ENCODE results near the gene ALK.

ALK gene

DNA sequence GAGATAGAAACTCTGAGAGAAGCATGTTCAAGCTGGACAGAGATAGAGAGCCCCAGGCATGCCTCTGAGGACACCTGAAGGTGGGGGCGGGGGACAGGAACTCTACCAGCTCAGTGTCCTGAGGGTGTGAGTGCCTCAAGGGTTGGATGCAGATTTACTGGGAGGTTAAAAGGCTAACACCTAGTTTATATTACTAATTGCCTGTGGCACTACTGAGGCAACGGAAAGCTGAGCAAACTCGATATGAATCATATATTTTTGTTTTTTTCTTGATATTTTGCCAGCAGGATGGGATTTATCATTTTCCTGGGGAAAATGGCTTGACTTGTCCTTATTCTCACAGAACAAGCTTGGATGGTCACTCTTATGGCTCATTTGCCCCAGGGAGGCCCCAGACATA lies 319.5 kb downstream of the ALK start:
- no peak for DNase-seq

GRCh38 chr2:29601321-29601720 lies 320.1 kb downstream of the ALK start:
- DNase-seq = no peak

DNA sequence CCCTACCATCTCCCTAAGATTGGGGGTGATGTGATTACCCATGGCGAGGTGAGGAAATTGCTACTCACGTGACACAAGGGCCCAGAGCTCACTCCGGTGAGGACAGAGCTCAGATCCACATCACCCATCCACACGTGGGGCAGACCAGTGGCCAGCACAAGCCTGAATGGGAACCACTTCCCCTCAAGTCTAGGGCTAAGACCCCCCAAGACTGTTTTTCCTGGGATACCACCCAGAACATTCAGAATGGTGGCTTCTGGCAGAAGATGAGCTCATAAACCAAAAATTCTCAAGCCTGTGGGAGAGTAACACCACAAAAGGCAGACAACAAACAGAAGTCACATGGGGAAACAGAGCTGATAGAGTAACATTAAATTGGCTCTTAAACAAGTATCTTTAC lies 321.4 kb downstream of the ALK start:
- no peak for DNase-seq

GRCh38 chr2:29598978-29599377 lies 322.4 kb downstream of the ALK start:
- no peak for DNase-seq

DNA sequence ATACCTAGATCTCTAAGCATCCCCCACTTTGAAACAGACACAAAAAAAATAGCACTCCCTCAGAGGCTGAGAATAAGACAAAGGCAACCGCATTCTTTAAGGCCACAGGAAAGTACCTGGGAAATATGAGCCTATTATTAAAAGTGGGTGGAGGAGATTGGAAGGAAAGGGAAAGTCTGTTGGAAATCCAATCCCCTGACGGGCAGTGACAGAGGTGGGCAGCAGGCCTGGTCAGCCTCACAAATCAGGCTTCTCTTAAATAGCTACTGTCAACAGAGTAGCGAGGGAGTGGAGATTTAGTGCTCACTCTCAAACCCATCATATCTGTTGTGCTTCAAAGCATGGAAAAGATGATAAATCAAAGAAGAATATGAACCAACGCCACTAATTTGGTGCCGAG lies 324.4 kb downstream of the ALK start:
- DNase-seq = no peak

- no peak for DNase-seq
Measured at GRCh38 chr2:29596584-29596983, 324.8 kb downstream of the ALK start.

DNA sequence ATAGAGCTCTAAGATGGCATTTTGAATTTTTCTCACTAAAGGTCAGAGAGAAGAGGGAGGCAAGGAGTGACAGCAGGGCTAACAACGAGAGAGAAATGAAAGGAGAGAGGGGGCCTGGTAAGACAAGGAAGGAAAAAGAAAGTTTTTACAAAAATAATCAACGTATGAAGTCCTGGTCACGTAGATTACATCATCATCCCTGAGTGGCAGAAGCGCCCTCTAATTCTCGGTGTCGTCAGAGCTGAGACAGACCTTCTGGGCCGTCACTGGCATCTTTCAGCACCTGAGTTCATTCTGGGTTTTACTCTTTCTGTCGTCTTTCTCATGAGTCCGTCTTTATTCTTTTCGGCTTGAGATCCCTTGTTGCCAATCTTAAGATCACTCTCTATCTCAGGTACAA lies 329.8 kb downstream of the ALK start:
- no peak for DNase-seq

DNA sequence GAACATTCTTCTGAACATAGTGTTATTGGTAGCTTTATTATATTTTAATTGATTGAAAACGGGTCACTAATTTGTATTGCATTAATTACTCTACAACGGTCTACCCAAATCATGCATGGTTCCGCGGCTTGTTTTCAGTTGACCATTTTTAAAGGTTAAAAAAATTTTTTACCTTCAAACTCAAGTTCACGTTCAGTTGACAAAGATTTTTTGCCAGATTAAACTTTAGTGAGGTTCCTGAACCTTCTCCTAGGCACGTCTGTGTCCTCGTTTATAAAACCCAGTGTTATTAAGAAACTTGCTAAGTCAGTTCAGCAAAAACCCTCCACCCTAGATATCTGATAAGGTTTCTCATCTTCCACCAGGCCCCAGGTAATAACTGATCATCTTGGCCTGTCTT lies 331.2 kb downstream of the ALK start:
- no peak for DNase-seq

DNA sequence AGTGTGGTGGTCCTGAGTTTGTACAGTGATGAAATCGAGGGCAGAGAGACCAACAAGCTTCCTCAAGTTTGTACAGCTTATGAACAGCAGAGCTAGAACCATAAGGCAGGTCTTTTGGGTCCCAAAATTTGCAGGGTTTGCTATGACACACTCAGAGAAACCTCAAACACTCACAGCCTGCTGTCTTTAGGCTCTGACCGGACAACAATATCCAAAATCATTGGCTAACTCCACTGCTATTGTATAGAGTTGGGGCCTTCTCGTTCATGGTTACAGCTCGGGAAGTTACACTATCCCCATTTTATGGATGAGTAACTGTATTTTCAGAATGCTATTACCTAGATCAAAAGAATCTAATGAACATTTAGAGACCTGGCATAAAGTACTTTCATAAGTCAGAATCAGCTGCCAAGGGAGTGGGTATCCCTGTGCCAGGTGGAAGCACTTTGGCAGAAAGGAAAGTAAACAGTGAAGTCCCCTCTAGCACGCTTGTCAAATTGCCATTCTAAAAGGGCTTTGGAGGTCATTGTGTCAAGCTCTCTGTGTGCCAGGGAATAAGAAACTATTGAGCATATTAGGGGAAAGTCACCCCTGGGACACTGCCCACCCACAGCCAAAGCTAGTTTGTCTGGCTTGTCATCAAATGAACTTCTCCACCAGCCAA lies 331.8 kb downstream of the ALK start:
- DNase-seq = no peak

DNA sequence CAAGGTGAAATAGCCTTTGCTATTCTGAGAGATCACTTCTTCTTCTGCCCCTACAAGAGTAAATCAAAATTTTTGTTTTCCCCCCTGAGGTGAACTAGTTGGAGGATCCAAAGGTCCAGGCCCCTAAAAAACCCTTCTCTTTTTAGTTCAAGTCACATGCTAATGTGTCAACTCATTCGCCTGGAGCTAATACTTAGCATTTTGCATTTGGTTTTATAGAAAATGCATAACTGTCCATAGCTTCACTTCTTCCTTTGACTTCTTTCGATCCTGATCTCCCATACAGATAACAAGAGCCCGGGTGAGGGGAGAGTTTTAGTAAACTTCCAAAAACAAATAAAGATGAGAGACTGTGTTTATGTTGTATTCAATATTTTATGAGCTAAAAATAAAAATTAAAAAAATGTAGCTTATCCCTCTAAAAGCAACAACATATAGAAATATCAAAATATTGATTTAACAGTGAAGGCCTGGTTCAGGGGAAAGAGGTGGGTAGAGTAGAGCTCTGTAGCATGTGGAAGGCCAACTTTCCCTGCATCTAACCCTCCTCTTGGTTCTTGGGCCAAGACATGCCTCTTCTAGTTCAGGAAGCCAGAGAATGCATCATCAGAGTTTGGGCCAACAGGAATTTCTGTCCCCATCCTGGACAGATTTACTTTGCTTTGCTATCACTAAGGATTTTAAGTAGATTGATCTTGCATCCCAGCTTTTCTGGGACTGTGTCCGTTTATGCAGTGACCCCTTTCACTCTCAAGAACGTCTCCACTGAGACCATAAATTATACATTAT lies 333.8 kb downstream of the ALK start:
- DNase-seq = no peak

GRCh38 chr2:29586919-29587318 lies 334.5 kb downstream of the ALK start:
- DNase-seq = no peak

DNA sequence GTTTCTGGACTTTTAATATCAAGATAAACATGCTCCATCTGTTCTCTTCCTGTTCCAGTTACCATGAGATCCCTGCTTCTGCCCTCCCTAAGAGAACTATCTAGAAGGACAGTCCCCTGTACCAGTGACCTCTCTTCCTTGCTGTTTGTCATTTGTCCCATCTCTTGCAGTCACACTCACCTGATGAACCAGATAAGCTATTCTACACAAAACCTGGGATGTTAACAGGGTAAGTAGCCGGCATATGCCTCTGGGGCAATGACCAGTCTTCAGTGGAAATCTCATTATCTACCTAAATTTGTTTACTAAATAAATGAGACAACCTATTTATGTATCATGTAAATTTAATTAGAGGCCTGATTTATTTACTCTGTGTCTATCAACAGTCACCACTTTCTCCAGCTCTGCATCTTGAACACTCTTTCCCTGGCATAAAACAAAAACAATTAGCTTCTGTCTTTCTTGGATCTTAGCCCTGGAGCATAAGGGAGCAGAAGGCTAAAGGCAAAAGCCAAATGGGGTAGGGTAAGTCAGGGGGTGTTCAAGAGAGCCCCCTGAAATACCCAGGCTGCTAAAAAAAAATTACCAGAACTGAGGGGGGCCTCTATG lies 337.7 kb downstream of the ALK start:
- no peak for DNase-seq

- DNase-seq = no peak
Measured at GRCh38 chr2:29583104-29583503, 338.3 kb downstream of the ALK start.

DNA sequence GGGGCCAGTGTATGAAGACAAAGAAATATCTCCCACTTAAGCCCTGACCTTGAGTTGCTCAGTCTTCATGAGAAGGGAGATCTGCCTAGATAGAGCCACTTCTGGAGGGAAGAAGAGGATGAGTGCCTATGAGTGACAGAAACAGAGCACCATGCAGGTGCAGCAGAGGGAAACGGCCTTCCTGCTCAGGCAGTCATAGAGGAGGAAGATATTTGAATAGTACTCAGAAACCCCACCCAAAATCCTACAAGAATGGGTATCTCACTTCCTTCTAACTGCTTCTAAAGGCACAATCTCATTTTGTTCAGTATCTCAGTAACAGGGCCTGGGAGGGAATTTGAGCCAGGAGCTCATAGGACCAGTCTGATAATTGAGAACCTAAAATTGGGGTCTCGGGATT lies 339.3 kb downstream of the ALK start:
- DNase-seq = no peak

DNA sequence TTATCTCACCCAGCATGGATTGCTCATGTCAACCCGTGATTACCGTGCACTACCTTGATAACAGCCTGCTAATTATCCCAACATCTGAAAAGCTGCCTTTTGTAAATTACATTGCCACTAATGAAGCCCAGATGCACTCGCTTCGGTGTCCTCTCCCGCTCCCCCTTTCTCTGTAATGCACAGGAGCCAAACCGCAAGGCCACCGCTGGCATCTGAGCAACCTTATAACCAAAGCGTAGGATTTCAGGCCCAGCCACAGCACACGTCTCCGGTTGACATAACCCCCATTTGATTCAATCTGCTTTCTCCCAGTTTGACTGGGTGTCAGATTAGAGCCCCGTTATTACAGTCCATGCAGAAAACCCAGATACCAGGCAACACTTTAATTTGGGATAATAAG lies 341.2 kb downstream of the ALK start:
- no peak for DNase-seq

GRCh38 chr2:29579495-29580169 lies 341.8 kb downstream of the ALK start:
- DNase-seq = no peak

DNA sequence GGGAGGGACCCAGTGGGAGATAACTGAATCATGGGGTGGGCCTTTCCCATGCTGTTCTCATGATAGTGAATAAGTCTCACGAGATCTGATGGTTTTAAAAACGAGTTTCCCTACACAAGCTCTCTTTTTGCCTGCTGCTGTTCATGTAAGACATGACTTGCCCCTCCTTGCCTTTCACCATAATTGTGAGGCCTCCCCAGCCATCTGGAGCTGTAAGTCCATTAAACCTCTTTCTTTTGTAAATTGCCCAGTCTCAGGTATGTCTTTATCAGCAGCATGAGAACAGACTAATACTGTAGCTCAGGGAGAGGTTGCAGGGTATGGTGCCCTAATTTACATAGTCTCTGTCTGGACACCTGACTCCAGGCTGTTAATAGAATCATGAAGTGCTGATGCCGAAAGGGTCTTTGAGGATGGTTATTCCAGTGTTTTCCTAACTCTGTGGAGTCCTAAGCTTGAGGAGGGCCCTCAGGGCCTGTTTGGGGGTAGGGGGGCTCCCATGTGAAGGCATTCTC lies 343.2 kb downstream of the ALK start:
- DNase-seq = no peak

GRCh38 chr2:29576231-29576630 lies 345.2 kb downstream of the ALK start:
- no peak for DNase-seq

- no peak for DNase-seq
Measured at GRCh38 chr2:29575370-29575890, 346.0 kb downstream of the ALK start.

DNA sequence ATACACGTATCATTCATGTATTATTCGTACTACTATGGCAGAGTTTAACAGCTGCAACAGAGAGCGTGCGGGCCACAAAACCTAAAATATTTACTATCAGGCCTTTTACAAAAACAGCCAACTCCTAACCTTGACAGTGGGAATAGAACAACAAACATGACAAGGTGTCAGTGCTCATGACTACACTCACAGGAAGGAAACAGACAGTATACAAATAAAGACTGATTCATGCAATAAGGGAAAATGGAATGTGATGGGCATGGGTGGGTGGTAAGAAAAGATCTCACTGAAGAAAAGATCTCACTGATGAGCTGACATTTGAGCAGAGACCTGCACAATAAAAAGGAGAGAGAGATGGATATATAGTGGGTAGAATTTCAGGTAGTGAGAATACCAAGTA lies 347.8 kb downstream of the ALK start:
- no peak for DNase-seq

DNA sequence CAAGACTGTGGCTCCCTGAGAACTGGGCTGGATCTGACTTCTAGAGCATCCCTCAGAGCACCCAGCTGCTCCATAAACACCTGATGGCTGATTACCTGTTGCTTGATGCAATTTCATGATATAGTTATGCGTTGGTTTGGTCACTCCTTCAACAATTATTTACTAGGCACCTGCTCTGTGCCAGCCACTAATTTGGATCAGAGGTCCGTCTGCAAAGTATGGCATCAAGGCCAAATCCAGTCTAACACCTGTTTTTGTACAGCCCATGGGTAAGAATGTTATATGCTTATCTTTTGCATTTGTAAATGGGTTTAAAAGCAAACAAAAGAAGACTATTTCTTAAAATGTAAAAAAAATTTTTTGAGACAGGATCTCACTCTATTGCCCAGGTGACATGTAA lies 348.2 kb downstream of the ALK start:
- no peak for DNase-seq

- DNase-seq = no peak
Measured at GRCh38 chr2:29570539-29570938, 350.8 kb downstream of the ALK start.

DNA sequence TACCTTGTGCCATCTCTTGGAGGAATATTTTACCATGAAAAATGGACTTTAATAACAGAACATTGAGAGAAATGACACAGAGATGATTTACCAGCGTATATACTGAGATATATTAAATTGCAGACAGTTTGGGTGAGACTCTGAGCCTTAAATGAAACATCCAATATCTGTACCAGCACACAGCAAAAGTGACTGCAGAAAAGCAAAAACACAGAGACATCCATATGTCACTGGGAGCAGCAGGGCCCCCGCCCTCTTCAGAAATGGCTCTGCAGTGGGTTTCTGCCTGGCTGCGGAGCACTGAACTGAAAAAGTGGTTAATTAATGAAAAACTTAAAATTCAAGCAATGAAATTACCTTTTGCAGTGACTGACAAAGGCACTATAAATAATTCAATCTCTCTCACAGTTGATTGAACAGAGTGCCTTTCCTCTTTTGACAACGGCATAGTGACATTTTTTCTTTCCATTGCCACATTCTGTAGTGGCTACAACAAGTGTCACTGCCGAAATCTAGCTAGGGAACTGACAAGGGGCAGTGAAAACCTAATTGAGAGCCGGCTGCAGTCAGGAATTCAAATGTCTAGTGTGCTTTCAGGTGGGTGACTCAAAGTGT lies 353.4 kb downstream of the ALK start:
- no peak for DNase-seq

All from NCI-H2081 treated with DMSO at 0.1 percent for 48 hours (cell line).